Stimulated activated CD4-positive, alpha-beta T cell treated with anti-CD3 and anti-CD28 coated beads, Interleukin-4, amount 100 ng/mL, for 1 hour (primary cell): Measurements from ENCODE around the gene TRAK2.
"Not testable (repeated sequence)": the region's sequence is repeated elsewhere in the genome, so short reads cannot be mapped to it uniquely, and the experiment has no call there.

Experiments used
- DNase-seq: peaks from one replicate; pipeline ENCODE4 v3.0.0-alpha.2; 2020

TRAK2 gene

GRCh38 chr2:201448061-201448460 is 3.2 kb downstream of the TRAK2 start:
- no peak for DNase-seq

GRCh38 chr2:201447086-201447485 is 4.2 kb downstream of the TRAK2 start:
- DNase-seq: no peak

GRCh38 chr2:201444746-201445465 is 6.4 kb downstream of the TRAK2 start:
- no peak for DNase-seq

- DNase-seq: no peak
Observed at GRCh38 chr2:201441409-201441808, 9.8 kb downstream of the TRAK2 start.

- no peak for DNase-seq
Observed at GRCh38 chr2:201440182-201440581, 11.1 kb downstream of the TRAK2 start.

GRCh38 chr2:201439336-201439922 is 11.8 kb downstream of the TRAK2 start:
- not testable (repeated sequence) for DNase-seq

- DNase-seq: no peak
Observed at GRCh38 chr2:201436141-201436540, 15.1 kb downstream of the TRAK2 start.

GRCh38 chr2:201433394-201433995 is 17.8 kb downstream of the TRAK2 start:
- DNase-seq: no peak

- no peak for DNase-seq
Observed at GRCh38 chr2:201432621-201433393, 18.5 kb downstream of the TRAK2 start.

GRCh38 chr2:201432038-201432620 is 19.1 kb downstream of the TRAK2 start:
- no peak for DNase-seq

GRCh38 chr2:201430839-201431238 is 20.4 kb downstream of the TRAK2 start:
- no peak for DNase-seq

- DNase-seq: not testable (repeated sequence)
Observed at GRCh38 chr2:201430322-201430721, 20.9 kb downstream of the TRAK2 start.

GRCh38 chr2:201429835-201430234 is 21.4 kb downstream of the TRAK2 start:
- DNase-seq: not testable (repeated sequence)

- DNase-seq: not testable (repeated sequence)
Observed at GRCh38 chr2:201428366-201428765, 22.9 kb downstream of the TRAK2 start.

- DNase-seq: no peak
Observed at GRCh38 chr2:201425952-201426351, 25.3 kb downstream of the TRAK2 start.

GRCh38 chr2:201420442-201421113 is 30.7 kb downstream of the TRAK2 start:
- DNase-seq: no peak

- DNase-seq: no peak
Observed at GRCh38 chr2:201419986-201420385, 31.3 kb downstream of the TRAK2 start.

- no peak for DNase-seq
Observed at GRCh38 chr2:201419057-201419635, 32.1 kb downstream of the TRAK2 start.

- no peak for DNase-seq
Observed at GRCh38 chr2:201415149-201415548, 36.1 kb downstream of the TRAK2 start.

- DNase-seq: no peak
Observed at GRCh38 chr2:201414099-201415023, 36.9 kb downstream of the TRAK2 start.

GRCh38 chr2:201413552-201413951 is 37.7 kb downstream of the TRAK2 start:
- no peak for DNase-seq
